HL-60/S4 (cell line): ENCODE results near the gene CLEC2L.

Source experiments
- in situ Hi-C: fragments of 300-500 bp; cut with MboI; formaldehyde crosslinking; loops from 2 replicates; pipeline ENCODE4 v1.14.3; 2022; ENCODE audit warnings: low sequenced_read_pairs

Gene CLEC2L

DNA sequence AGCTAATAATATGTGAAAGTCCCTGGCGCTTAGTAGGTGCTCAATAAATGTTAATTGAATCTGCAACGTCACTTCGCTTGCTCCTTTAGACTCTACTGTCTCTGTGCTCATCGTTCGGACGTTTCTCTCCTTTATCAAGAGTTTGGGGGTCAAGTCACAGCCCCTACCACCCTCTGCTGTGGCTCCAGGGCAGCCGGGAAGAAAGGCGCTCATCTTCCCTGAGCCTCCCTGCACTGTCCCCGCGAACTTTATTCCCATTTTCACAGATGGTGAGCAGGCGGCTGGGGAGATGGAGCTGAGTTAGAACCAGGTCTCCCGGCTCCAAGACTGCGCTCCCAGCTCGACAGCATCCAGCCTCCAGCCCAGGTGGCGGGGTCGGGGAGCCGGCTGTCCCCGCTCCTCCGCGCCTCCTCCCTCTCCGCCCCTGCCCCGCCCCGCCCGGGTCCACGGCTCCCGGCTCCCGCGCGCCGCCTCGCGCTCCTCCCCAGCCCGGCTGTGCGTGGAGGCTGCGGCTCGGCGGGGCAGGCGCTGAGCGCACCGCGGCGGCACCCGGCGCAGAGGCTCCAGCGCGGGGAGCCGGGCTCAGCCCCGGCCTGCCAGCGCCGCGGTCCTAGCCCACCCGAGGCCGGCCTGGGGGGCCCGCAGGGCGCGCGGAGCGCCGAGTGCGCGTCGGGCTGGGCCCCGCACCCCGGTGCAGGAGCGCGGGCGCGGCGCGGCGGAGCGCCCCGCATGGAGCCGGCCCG, at the start of gene CLEC2L:
Gene CLEC2L, plus strand, starts transcription at position 487 of the 743 bp plus-strand sequence. Its CDS starts 243 bp downstream, at position 730.
- in situ Hi-C loops = no loop called here

DNA sequence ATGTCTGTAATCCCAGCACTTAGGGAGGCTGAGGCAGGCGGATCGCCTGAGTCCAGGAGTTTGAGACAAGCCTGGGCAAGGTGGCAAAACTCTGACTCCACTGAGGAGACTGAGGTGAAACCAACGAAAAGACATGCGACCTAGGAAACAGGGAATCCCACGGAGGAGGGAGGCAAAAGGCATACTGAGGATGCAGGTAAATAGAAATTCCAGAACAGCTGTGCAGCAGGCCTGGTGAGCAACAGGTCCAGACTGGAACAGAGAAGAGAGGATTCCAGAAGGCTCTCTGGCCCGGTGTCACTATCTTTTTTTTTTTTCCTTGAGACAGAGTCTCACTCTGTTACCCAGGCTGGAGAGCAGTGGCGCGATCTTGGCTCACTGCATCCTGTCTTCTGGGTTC, 47.3 kb upstream of the CLEC2L start:
- in situ Hi-C loops = loop anchor here (25.0 kb wide), 1 partner anchor 861 kb away; no protein-coding TSS in a partner anchor

GRCh38 chr7:139476891-139477290, 46.6 kb upstream of the CLEC2L start:
- in situ Hi-C loops = loop anchor here (25.0 kb wide), 1 partner anchor 860 kb away; no protein-coding TSS in a partner anchor

DNA sequence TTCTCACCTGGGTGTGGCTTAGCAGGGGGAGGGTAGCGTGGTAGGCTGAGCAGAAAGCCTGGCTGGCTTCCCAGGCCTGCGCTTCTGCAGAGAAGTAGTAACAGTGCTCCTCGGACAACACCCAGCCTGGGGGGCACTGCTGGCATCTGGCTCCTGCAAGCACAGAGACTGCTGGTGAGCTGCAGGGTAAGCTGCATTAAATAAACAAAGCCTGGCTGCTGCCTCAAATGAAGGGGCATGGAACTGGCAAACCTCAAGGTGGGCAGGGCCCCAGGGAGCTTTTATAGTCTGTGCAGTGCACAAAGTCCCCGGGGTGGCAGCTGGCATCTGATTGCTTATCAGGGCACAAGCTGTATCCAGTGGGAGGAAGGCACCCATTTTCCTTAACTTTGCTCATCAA, 43.9 kb upstream of the CLEC2L start:
- in situ Hi-C loops = loop anchor here (25.0 kb wide), 1 partner anchor 858 kb away; no protein-coding TSS in a partner anchor

DNA sequence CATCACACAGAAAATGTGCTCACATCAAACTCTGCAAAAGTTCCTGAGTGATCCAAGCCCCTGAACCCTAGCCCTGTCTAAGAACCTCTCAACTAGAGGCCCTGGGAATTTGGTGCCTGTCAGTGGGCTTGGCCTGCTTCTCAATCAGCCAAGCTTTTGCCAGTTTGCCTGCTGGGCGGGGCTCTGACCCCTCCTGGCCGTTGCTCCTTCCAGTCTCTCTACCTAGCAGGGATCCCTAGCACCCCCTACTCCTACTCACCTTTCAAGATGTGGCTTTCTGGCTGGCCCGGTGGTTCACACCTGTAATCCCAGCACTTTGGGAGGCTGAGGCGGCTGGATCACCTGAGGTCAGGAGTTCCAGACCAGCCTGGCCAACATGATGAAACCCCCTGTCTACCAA, 42.1 kb upstream of the CLEC2L start:
- in situ Hi-C loops = loop anchor here (25.0 kb wide), 1 partner anchor 856 kb away; no protein-coding TSS in a partner anchor

DNA sequence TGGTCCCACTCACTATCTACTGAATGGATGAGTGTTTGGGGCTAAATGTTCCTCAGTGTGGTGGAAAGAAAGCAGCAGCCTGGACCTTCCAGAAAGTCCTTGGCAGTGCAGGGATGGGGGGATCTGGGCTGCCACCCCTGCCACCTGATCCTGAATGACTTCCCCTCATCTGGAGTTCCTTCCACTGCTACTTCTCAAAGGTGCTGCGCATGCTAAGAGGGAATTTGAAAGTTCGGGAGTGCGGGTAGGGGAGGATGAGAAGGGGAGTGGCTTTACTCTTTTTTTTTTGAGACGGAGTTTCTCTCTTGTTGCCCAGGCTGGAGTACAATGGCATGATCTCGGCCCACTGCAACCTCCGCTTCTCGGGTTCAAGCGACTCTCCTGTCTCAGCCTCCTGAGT, 41.4 kb upstream of the CLEC2L start:
- in situ Hi-C loops = loop anchor here (25.0 kb wide), 1 partner anchor 855 kb away; no protein-coding TSS in a partner anchor

GRCh38 chr7:139482662-139483466, 40.6 kb upstream of the CLEC2L start:
- in situ Hi-C loops = loop anchor here (25.0 kb wide), 1 partner anchor 854 kb away; no protein-coding TSS in a partner anchor

DNA sequence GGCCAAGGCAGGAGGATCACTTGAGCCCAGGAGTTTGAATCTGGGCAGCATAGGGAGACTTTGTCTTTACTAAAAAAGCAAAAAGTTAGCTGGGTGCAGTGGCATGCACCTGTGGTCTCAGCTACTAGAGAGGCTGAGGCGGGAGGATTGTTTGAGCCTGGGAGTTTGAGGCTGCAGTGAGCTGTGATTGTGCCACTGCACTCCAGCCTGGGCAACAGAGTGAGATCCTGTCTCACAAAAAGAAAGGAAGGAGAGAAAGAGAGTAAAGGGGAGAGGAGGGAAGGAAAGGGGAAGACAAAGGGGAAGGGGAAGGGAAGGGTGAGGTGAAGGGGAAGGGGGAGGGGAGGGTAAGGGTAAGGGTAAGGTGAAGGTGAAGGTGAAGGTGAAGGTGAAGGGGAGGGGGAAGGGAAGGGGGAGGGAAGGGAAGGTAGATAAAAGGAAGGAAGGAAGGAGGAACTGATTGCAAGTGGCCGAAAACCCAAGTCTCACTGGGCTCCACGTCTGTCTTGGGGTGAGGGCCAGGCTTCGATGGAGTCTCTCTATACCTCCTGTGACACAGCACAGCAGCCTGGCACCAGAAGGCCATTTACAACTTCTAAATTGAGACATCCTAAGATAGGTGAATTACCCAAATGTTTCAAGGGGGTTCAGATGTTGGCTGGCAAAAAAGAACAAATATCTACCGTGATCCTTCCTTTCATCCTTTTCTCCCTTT, 36.0 kb upstream of the CLEC2L start:
- in situ Hi-C loops = loop anchor here (25.0 kb wide), 1 partner anchor 850 kb away; no protein-coding TSS in a partner anchor

DNA sequence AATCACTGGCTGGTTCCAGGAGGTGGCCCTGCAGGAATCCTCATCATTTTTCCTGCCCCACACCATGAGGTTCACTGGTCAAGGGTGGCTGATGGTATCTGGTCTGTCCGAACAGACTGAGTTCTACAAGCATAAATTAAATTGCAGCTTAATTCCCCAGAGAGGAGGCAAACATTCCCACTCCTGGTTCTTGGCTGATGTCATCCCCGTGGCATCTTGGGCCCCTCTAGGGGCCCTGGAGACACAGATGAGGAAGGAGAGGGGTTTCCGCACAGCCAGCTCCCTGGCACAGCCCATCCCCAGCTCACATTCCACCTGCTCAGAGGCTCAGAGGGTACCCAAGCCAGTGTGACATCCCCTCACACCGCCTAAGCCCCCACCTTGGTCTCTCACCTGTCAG, 34.7 kb upstream of the CLEC2L start:
- in situ Hi-C loops = loop anchor here (25.0 kb wide), 1 partner anchor 848 kb away; no protein-coding TSS in a partner anchor

DNA sequence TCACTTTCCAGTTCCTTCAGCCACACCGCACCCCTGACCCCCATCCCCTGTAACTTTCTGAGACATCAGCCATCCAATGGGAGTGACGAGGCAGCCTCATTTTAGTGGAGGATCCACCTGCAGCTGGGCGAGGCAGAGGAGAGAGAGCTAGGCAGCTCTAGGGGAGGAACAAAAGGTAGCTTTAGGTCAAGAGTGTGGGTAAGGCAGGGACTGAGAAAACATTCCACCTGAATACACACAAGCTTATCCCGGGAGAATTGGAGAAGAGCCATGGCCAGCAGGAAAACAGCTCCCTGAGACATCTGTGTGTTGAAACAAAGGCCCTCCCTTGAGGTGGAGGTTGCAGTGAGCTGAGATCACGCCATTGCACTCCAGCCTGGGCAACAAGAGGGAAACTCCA, 33.4 kb upstream of the CLEC2L start:
- in situ Hi-C loops = loop anchor here (25.0 kb wide), 1 partner anchor 847 kb away; no protein-coding TSS in a partner anchor

- in situ Hi-C loops = loop anchor here (25.0 kb wide), 1 partner anchor 845 kb away; no protein-coding TSS in a partner anchor
Observed at GRCh38 chr7:139492293-139492692, 31.2 kb upstream of the CLEC2L start.

- in situ Hi-C loops = loop anchor here (25.0 kb wide), 1 partner anchor 842 kb away; no protein-coding TSS in a partner anchor
Observed at GRCh38 chr7:139494835-139495579, 28.5 kb upstream of the CLEC2L start.

DNA sequence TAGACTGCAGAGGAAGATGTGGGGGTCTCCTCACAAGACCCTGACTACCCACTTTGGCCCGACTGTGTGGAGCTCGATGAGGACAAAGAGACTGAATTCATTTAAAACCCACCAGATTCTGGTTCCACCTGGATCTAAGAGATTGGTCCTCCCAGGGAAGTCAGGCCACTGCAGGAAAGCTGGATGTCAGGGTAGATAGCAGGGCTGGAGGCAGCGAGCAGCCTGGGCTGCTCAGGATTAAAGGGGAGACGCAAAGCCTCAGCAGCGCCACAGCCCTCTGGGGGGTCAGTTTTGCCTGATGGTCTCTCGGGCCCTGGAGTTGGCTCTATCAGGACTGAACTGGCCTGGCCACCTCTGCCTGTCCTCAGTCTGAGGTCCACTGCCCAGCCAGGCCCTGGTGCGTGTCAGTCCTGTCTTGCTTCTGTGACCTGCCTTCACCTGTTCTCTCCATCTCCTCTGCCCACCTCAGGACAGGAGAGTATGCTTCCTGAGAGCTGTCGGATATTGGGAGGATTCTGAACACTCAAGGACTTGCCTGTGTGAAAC, 27.8 kb upstream of the CLEC2L start:
- in situ Hi-C loops = loop anchor here (25.0 kb wide), 1 partner anchor 842 kb away; no protein-coding TSS in a partner anchor

GRCh38 chr7:139496528-139496927, 27.0 kb upstream of the CLEC2L start:
- in situ Hi-C loops = loop anchor here (25.0 kb wide), 1 partner anchor 841 kb away; no protein-coding TSS in a partner anchor

- in situ Hi-C loops = loop anchor here (10.0 kb wide), 1 partner anchor 504 kb away; no protein-coding TSS in a partner anchor
Observed at GRCh38 chr7:139500770-139501138, 22.7 kb upstream of the CLEC2L start.

DNA sequence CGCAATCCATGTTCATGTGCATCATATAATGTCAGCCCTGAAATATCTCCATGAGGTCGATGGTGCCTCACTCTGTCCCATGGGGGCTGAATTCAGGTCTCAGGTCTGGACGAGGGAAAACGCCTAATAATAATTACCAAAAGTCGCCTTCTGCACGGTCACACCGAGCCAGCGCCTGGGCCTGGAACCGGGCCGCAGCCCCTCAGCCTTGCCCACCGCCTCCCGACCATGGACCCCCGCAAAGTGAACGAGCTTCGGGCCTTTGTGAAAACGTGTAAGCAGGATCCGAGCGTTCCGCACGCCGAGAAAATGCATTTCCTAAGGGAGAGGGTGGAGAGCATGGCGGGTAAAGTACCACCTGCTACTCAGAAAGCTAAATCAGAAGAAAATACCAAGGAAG, 21.3 kb upstream of the CLEC2L start:
- in situ Hi-C loops = loop anchor here (10.0 kb wide), 1 partner anchor 503 kb away; no protein-coding TSS in a partner anchor

GRCh38 chr7:139505563-139505962, 17.9 kb upstream of the CLEC2L start:
- in situ Hi-C loops = loop anchor here (10.0 kb wide), 1 partner anchor 499 kb away; no protein-coding TSS in a partner anchor

- in situ Hi-C loops = loop anchor here (10.0 kb wide), 1 partner anchor 495 kb away; no protein-coding TSS in a partner anchor
Observed at GRCh38 chr7:139509535-139509934, 13.9 kb upstream of the CLEC2L start.

GRCh38 chr7:139511315-139511714, 12.2 kb upstream of the CLEC2L start:
- in situ Hi-C loops = no loop called here
